ENCODE measurements around the gene DGUOK. TPM values are rescaled to one million over a fixed set of nuclear protein-coding genes. Genes with fewer than 3 reads are reported as not detected.

The DGUOK gene
- total RNA-seq, 1 donor from 2014 or later, result 18.1 TPM

DNA sequence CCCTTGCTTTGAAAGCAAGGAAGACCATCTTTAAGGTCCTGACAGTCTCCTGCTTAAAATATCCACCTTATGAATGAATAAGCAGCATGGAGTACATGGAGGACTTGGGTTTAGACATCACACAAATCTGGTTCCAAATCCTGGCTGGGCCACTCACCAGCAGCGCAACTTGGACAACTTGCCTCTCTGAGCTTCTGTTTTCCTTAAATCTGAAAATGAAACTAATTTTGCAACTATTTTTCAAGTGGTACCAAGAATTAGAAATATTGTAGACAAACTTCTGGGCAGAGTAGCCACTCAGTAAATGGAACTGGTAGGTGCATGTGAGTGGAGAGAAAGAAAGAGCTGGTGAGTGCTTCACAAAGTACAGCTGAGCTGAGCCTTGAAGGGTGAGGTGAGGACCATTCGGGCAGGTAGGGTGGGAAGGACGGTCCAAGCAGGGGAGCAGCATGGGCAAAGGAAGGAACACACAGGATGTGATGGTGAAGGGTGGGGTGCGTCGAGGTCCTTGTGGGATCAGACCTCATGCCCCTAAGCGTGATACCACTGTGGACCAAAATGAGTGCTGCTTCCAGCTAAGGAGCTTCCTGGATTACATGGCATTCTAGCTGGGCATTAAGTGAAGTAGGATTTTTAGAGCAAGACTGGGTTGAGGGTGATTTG, 43.6 kb downstream of the DGUOK start:
- peak; percentile 19 for ATAC-seq
- intact Hi-C loops (cut with micrococcal nuclease), result no loop called here
- no peak for DNase-seq

DNA sequence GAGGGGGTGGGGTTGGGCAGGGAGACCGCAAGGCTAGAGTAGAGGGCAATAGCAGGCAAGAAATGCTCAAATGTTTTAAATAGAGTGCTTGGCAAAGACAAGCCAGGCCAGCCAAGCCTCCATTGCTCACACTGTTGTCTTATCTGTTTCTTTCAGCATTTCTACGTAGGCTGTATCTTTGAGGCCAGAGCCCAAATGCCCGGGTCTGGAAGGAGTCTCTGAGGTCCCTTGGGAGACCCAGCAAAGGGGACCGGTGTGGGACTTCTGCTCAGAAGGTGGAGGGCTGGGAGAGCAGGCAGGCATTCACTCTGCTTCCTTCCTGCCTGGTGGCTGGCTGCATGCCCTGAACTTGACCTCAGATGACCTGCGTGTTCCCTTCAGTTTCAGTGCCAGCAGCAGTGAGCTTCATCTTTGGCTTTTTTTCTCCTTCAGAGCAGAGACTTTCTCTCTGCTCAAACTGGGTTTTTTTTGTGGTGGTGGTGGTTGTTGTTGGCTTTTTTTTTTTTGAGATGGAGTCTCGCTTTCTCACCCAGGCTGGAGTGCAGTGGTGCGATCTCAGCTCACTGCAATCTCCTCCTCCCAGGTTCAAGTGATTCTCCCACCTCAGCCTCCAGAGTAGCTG, 44.3 kb downstream of the DGUOK start:
- ATAC-seq (peak; percentile 95), DNase-seq (peak; percentile 88)
- intact Hi-C loops (cut with micrococcal nuclease), result no loop called here

DNA sequence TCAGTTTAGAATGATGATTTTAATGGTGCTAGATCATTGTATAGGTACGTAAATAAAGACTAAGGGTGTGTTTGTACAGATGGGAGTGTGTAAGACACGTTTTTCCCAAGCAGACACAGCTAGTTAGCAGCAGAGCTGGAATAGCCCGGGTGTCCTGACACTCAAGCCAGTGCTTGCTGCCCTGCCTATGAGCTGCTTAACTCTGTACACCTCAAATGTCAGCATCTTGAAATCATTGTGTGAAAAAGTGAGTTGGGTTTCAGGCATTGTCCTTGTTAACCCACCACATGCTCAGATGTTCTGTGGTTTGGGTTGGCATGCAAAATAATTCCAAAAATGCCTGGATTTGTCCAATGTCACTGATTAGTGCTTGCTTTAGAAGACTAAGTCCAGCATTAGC, 45.0 kb downstream of the DGUOK start:
- no peak for DNase-seq
- intact Hi-C loops (cut with micrococcal nuclease), result no loop called here
- ATAC-seq, result no peak

DNA sequence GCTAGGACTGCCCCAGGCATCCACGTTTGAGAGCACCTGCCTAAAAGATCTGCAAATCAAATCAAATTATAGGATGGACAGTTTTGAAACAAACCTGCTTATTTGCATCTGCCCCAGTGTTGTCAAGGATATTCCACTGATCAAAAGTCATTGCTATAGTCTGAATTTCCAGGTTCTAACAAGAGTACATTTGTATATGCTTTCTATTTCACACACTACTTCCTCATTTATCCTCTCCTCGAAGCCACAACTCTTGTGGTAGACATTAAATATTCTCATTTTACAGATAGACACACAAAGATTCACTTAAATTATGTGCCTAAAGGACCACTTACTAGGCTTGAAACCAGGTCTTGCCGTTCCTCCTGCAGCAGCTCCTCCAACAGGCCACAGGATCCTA, 46.2 kb downstream of the DGUOK start:
- no peak for DNase-seq
- ATAC-seq, result no peak
- intact Hi-C loops (cut with micrococcal nuclease), result no loop called here

DNA sequence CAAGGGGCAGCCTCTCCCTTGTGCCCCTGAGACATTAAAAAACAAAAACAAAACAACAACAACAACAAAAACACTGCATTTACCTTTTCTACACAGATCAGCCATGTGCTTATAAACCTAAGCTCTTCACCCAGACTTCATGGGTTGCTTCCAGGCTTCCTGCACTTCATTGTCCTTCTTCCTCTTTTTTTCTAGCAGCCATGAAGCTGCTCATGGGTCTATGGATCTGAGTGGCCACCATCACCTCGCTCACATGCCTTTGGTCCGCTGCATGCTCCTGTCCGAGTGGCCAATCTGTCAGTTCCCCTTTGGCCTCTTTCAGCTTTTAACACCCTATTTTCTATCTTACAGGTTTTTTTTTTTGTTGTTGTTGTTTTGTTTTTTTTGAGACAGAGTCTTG, 49.1 kb downstream of the DGUOK start:
- no peak for DNase-seq
- ATAC-seq, result no peak
- intact Hi-C loops (cut with micrococcal nuclease), result no loop called here

DNA sequence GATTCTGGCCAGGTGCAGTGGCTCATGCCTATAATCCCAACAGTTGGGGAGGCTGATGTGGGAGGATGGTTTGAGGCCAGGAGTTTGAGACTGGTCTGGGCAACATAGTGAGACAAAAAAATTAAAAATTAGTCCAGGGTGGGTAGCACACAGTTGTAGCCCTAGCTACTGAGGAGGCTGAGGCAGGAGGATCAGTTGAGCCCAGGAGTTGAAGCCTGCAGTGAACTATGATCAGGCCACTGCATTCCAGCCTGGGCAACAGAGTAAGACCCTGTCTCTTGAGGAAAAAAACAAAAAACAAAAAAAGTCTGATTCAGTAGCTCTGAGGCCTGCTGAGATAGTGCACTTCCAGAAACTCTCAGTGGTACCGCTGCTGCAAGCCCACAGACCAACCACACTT, 50.1 kb downstream of the DGUOK start:
- intact Hi-C loops (cut with micrococcal nuclease), result no loop called here
- no peak for DNase-seq
- no peak for ATAC-seq

DNA sequence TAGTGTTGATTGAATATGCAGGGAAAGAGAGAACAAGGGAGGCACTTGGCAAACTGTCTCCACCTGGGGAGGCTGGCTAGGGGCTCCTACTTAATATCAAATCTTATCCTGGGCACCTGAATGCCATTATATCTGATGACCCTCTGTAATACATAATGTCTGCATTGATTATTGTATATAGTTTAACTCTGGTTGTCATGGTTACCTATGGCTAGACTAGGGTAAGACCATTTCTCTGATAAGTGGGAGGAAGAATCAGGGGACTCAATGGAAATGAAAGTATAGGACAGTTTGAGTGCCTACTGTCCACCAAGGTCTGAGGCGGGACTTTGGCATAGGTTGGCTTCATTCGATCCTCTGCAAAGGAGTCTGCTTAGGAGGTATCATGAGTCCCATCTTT, 50.8 kb downstream of the DGUOK start:
- DNase-seq (no peak), ATAC-seq (no peak)
- intact Hi-C loops (cut with micrococcal nuclease), result no loop called here

DNA sequence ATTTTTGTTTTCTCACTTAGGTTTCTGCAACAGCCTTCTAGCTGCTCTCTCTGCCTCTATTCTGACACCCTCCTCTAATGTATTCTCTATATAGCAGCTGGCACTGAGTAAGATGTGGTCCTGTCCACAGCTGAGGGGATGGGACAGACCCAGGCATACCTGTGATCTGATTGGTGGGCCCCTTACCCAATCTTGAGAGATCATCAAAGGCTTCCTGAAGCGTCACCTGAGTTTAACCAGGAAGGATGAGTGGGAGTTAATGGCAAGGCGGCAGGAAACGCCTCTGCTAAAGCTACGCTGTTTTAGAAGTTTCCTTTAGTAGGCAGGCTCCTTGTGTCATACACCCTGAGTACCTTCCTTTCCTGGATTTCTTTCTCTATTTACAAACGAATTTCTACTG, 52.3 kb downstream of the DGUOK start:
- intact Hi-C loops (cut with micrococcal nuclease), result no loop called here
- ATAC-seq (no peak), DNase-seq (no peak)

DNA sequence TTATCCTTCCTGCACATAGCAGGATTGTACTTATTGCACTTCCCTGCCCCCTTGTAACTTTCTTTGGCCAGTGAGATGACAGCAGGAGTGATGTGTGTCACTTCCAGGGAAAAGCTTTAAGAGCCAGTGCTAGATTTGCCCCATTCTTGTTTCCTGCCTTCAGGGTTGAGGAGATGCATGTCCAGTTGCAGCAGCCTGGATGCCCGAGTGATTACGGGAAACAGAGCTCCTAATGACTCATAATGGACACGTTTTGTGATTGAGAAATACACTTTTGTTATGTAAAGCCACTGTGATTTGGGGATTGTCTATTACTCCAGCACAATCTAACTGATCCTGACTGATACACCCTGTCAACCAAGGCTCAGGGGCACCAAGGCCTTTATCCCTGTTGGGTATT, 53.0 kb downstream of the DGUOK start:
- DNase-seq, result no peak
- no peak for ATAC-seq
- intact Hi-C loops (cut with micrococcal nuclease), result no loop called here

DNA sequence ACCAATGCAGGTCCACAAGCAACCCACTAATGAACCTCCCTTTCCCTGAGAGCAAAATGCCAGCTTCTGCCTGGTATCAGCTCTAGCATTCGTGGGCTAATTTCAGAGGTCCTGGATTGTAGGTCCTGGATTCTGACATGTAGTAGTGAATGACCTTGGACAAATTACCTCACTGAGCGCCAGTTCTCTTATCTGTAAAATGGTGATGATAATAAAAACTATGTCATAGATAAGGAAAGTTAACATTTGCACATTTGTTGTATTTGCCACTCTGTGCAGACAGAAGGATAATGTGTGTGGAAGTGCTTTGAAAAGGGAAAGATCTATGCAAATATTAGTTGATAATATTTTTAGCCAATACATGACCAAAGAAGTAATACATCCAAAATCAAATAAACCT, 53.9 kb downstream of the DGUOK start:
- intact Hi-C loops (cut with micrococcal nuclease), result no loop called here

DNA sequence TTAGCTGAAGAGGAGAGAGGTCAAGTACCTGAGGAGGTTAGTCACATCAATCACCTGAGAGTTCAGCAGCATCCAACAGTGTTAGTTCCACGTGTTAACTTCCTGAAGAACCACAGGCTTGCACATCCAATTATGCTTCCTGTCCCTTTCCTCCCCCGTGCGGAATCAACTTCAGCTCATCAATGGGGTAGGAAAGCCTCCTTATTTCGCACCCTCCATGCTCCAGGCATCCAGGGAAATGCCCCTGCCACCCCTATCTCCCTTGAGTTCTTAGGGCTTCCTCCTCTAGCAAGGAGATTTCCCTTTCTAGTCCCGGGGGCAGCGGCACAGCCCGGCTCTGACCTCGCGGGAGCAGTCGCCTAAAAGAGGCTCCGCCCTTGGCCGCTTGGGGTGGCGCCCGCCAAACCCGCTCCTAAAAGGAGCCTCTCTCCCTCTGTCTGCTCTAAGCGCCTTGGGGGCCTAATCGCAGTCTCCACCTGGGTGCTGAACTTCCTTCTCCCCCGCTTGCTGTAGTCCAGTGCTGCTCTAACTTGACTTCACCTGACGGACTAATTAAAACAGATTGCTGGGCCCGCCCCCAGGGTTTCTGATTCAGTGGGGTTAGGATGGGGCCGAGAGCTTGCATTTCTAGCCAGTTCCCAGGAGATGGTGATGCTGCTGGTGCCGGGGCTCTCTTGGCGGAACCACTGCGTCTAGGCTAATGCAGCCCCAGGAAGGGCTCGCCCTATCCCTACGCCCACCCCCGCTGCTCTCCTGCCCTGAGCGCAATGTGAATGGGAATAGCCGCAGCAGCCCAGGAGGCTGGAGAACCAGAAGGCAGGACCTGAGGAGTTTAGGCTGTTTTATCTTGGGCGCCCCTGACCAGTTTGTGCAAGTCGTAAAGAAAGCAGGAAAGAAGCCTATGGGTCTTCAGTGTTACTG, 54.7 kb downstream of the DGUOK start:
- peak; percentile 60 for ATAC-seq

More for the DNA sequence above, 53.9 kb downstream of the DGUOK start:
- DNase-seq (no peak), ATAC-seq (no peak)

DNA sequence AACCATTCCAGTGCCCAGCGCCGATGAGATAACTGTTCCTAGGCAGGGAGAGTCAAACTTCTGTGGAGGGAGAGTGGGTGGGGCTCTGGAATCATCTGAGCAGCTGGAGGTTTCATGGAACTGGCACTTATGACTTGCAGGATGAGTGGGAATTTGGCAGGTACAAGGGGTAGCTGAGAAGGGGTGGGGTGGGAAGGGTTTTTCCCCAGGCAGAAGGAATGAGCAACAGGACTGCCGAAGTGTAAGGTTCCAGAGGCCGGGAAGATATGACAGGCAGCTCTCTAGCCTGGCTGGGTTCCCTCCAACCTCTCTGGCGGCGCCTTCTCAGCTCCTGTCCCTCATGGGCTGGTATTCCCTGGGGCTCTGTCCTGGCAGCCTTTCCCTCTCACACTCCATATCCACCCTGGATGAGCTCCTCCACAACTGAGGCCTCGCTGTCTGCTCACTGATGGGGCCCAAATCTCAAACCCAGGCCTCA, 55.5 kb downstream of the DGUOK start:
- ATAC-seq, result peak; percentile 55
- intact Hi-C loops (cut with micrococcal nuclease), result no loop called here
- DNase-seq, result peak; percentile 37

More for the DNA sequence above, 54.7 kb downstream of the DGUOK start:
- peak; percentile 68 for DNase-seq
- intact Hi-C loops (cut with micrococcal nuclease), result no loop called here

DNA sequence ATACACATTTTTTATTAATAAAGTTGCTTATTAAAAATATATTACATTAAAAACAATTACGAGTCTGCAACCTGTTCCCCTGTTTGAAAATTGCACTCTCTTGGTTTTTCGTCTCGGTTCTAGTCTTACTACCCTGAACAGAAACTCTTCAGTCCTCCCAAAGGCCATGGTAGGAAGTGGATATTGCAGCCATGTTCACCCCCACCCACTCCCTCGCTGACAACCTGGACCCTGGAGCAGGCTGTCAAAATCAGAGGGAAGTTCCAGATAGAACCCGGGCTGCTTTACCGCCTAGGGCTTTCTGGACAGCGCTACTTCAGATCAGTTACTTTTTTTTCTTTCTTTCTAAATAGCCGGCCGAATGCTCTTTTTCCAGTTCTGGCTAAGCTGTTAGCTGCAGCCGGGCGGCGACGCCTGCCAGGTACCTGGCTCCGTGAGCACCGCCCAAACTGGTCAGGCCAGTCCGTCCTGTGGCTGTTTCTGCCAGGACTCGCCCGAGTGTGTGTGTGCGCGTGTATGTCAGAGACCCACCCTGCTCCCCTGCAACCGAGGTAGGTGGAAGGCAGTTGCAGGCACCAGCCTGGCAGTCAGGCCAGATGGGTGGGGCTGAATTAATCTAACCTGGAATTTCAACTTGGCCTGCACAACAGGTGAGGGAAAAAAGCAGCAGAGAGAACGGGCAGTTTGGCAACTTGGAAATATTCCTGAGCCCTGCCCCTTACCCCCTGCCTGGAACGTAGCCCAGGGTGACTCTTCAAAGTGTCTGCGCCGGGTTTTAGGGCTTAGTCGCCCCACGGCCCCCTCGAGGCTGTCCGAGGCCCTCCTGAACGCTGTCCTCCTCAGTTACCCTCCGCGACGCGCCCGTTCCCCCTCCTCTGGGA, 56.9 kb downstream of the DGUOK start:
- ATAC-seq, result no peak
- intact Hi-C loops (cut with micrococcal nuclease), result no loop called here
- peak; percentile 40 for DNase-seq

DNA sequence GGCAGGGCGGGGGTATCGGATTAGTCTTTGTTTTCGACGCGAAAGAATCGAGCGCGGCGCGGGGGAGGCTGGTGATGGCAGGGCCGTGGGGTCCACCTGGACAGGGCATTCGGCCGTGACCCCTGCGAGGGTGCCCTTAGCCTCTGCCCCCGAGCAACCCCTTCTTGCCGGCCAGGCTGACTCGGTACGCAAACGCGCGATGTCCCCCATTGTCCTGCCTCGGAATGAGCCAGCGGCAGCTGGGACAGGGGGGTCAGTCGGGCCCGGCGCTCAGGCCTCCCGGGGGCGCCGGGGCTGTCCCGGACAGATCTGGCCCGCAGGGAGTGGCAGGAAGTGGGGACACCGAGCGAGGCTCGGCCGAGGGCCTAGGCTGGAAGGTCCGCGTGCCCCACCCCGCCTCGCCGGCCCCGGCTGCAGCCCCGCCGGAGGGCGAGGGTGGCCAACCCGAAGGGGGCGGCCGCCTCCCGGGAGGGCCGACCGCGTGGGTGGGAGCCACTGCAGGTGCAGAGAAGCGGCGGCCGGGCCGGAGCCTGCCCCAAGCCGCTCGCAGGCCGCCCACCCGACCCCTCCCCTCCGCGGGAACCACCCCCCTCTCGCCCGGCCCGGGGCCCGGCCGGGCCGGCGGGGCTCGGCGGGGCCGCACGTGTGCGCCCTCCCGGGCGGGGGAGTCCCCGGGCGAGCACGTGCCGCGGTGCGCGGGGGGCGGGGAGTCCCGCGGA, 57.7 kb downstream of the DGUOK start, which contains the start of gene TET3:
TSS of gene TET3 (plus strand) at position 708 of the 719 bp plus-strand sequence. CDS start 1,494 bp downstream, outside the sequence.
- DNase-seq (peak; percentile 80), ATAC-seq (peak; percentile 21)
- intact Hi-C loops (cut with micrococcal nuclease), result no loop called here

DNA sequence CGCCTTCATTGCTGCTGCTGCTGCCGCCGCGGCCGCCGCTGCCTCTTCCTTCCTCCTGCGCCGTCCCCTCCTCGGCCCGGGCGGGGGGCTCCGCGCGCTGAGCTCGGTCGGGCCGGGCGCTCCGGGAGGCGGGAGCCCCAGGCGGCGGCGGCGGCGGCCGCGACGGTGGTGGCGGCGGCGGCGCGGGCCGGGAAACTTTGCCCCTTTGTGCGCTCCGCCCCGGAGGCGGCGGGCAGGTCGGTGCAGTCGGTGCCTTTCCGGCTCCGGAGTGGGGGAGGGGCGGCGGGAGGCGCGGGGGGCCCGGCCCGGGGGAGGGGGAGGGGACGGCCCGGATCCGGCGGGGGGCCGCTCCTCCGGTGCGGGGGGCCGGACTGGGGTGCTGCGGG, 58.2 kb downstream of the DGUOK start:
- DNase-seq, result peak; percentile 74
- intact Hi-C loops (cut with micrococcal nuclease), result no loop called here
- no peak for ATAC-seq

DNA sequence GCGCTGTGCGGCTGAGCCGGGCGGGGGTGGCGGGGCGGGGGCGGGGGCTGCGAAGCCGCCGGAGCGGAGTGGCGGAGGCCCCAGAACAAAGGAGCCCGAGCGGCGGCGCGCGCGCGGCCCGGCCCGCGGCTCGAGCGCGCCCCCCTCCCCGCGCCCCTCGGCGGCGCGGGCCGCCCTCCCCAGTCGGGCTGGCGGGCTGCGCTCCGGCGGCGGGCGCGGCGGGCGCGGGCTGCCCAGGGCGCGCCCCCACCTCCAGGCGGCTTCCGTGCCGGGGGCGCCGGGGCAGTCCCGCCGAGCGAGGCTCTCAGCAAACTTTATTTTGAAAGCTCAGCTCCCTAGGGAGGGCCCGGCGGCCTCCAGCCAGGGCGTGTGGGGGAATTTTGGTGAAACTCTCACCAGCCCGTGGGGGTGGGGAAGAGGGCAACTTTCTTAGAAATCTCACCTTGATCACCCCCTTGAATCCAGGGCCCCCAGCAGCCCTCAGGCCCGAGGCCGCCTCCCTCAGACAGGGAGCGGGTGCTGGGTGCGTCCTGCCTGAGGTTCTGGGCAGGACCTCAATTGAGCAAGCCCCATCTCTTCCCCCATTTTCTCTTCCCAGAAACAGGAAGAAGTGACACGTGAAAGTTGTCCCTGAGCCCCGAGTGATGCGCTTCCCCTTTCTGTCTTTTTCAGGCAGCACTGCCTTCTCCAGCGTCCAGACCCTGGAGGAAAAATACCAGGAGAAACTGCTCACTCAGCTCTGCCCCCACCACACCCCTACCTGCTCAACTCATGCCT, 58.8 kb downstream of the DGUOK start:
- intact Hi-C loops (cut with micrococcal nuclease), result no loop called here
- peak; percentile 68 for DNase-seq
- peak; percentile 8 for ATAC-seq

DNA sequence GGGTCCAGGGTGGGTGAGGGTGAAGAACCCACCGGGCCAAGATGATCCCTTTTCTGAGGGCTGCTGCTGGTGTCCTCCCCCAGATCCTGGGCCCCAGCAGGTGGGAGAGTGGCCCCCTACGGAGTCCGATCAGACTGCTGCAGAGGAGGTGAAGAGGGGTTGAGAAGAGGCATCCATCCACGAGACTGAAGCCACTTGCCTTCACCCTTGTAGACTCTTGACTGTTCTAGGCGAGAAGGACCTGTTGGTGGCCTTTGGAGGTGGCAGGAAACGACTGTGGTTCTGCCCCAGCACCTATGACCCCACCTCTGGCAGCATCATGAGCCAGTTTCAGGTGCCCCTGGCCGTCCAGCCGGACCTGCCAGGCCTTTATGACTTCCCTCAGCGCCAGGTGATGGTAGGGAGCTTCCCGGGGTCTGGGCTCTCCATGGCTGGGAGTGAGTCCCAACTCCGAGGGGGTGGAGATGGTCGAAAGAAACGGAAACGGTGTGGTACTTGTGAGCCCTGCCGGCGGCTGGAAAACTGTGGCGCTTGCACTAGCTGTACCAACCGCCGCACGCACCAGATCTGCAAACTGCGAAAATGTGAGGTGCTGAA, 59.5 kb downstream of the DGUOK start:
- no peak for DNase-seq
- no peak for ATAC-seq
- intact Hi-C loops (cut with micrococcal nuclease), result no loop called here

Data from left ventricle myocardium superior (tissue), 1 donor.